Neuron (in vitro differentiated cells): ENCODE data around the gene HARS2.
"Not testable (repeated sequence)": the region's sequence is repeated elsewhere in the genome, so short reads cannot be mapped to it uniquely, and the experiment has no call there.

Source experiments
- H2AFZ ChIP-seq: one replicate; pipeline ENCODE4 v1.6.1; 2013; ENCODE audit warnings: low read depth, mild to moderate bottlenecking, inconsistent platforms, low read length, moderate library complexity
- H3K27me3 ChIP-seq: one replicate; pipeline ENCODE4 v1.6.1; 2013; ENCODE audit warnings: low read length; ENCODE audit not compliant: insufficient read depth
- H3K36me3 ChIP-seq: one replicate; pipeline ENCODE4 v1.6.1; 2013; ENCODE audit warnings: low read length; ENCODE audit not compliant: insufficient read depth
- H3K4me1 ChIP-seq: one replicate; pipeline ENCODE4 v1.6.1; 2013; ENCODE audit warnings: low read length; ENCODE audit not compliant: insufficient read depth
- H3K4me3 ChIP-seq: 2 replicates; pipeline ENCODE4 v1.5.1; 2013; ENCODE audit warnings: mild to moderate bottlenecking, low read length, moderate library complexity
- H3K9me3 ChIP-seq: one replicate; pipeline ENCODE4 v1.6.1; 2013; ENCODE audit warnings: low read length

Gene HARS2

DNA sequence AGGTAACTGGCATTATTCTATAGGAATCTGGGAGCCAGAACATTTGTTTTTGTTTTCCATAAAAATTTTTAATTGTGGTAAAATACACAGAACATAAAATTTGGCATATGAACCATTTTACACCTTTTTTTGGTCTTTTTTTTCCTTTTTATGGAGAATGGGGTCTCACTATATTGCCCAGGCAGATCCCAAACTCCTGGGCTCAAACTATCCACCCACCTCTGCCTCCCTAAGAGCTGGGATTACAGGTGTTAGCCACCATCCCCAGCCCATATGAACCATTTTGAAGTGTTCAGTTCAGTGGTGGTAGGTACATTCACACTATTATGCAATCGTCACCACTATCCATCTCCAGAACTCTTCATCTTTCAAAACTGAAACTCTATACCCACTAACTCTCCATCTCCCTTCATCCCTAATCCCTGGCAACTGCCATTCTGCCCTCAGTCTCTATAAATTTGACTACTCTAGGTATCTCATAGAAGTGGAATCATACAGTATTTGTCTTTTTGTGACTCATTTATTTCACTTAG lies 22.4 kb downstream of the HARS2 start:
- no peaks in the 10 kb centered on the region for H3K27me3 ChIP-seq
- no peak overlapping the region for H2AFZ ChIP-seq
- no peak overlapping the region for H3K4me3 ChIP-seq
- no peaks in the 10 kb centered on the region for H3K36me3 ChIP-seq
- H3K9me3 ChIP-seq = no peaks in the 10 kb centered on the region
- H3K4me1 ChIP-seq = no peaks in the 10 kb centered on the region

- H3K9me3 ChIP-seq, H3K36me3 ChIP-seq, H3K4me3 ChIP-seq, H3K27me3 ChIP-seq, H2AFZ ChIP-seq, H3K4me1 ChIP-seq: not testable (repeated sequence)
These were observed 25.0 kb downstream of the HARS2 start for GRCh38 chr5:140716238-140716637.

DNA sequence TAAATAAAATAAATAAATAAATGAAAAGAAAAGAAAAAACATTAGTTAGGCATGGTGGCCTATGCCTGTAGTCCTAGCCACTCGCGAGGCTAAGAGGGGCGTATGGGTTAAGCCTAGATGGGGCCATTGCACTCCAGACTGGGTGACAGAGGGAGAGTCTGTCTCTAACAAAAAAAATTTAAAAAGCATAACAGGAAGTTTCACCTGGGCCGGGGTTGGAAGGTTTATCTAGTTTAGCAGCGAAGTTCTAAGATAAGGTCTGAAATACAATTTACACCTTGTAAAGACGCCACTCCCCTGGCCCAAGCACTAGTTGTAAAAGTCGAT lies 27.0 kb downstream of the HARS2 start:
- Histone ChIP-seq H3K9me3 (no peaks in the 10 kb centered on the region), H3K4me1 (no peaks in the 10 kb centered on the region), H3K4me3 (no peak overlapping the region), H3K36me3 (no peaks in the 10 kb centered on the region), H3K27me3 (no peaks in the 10 kb centered on the region), H2AFZ (no peak overlapping the region)

DNA sequence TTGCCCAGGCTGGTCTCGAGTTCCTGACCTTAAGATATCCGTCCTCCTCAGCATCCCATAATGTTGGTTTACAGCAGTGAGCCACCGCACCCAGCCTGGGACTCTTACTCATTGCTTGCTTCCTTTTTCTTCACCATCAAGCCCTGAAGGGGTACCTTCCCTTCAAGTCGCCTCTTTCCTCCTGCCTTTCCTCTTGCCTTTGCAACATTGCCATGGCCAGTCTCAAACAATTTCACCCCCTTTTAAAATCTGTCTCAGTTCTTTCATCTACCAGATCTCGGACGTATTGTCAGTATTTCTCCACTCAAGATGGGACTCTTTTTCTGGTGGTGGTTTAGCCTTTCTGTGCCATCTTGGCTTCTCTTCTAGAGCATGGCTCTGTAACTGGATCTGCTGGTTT lies 29.5 kb downstream of the HARS2 start:
- H3K9me3 ChIP-seq, H3K36me3 ChIP-seq, H3K27me3 ChIP-seq, H3K4me1 ChIP-seq, H2AFZ ChIP-seq, H3K4me3 ChIP-seq: not testable (repeated sequence)

DNA sequence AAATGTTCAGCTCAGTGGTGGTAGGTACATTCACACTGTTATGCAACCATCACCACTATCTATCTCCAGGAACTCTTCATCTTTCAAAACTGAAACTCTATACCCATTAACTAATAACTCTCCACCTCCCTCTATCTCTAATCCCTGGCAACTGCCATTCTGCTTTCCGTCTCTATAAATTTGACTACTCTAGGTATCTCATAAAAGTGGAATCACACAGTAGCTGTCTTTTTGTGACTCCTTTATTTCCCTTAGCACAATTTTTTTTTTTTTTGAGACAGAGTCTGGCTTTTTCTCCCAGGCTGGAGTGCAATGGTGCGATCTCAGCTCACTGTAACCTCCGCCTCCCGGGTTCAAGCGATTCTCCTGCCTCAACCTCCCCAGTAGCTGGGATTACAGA lies 30.1 kb downstream of the HARS2 start:
- H3K9me3 ChIP-seq, H3K4me3 ChIP-seq, H2AFZ ChIP-seq, H3K27me3 ChIP-seq, H3K36me3 ChIP-seq, H3K4me1 ChIP-seq: not testable (repeated sequence)

DNA sequence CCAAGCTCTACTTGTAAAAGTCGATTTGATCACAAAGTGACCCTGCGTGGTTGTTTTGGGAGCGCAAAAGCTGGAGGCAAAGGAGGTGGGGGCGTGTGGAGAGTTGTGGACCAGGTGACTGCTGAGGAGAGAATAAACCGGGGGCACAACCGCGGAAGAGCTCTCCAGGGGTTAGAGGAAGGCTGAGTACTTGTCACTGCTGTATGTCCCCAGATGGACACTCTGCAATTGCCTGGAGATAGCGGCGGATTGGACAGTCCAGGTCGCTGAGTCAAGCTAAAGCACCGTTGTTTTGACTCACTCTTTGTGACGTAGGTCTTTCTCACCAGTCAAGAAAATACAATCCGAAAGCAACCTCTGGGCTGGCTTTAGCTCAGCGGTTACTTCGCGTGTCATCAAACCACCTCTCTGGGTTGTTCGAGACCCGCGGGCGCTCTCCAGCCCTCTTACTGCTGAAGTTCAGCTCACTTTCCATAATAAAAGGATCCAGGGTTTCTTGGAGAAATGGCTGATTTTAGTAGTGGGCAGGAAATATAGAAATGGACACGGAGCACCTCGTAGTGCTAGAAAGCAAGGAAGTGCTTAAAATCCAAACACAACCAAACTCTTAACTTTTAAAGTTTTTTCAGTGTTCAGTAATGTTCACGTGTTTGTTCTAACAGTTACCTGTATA lies 34.7 kb downstream of the HARS2 start:
- no peaks in the 10 kb centered on the region for H3K9me3 ChIP-seq
- no peaks in the 10 kb centered on the region for H3K4me1 ChIP-seq
- H3K4me3 ChIP-seq = peak overlapping the region; percentile 58
- H3K27me3 ChIP-seq = no peaks in the 10 kb centered on the region
- peak overlapping the region; percentile 75 for H2AFZ ChIP-seq
- H3K36me3 ChIP-seq = no peaks in the 10 kb centered on the region

DNA sequence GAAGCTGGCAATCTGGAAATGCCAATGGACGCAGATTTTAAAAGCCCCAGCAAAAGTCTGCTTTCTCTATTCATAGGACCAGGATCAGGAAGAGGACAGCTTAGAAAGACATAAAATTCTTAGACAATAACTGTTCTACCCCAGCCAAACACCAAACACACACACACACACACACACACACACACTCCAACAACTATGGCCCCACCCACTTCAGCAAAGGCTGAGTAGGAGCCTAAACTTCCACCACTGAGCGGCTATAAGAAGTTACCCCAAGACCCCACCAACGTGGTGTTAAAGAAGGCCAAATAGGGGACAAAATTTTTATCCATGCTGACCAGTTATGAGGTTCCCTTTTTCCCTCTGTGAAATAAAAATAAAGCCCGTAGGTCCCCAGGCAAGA lies 41.8 kb downstream of the HARS2 start:
- Histone ChIP-seq H3K4me1 (no peaks in the 10 kb centered on the region), H2AFZ (no peak overlapping the region), H3K4me3 (no peak overlapping the region)

GRCh38 chr5:140734354-140734753 lies 43.1 kb downstream of the HARS2 start:
- Histone ChIP-seq H3K9me3 (no peaks in the 10 kb centered on the region), H3K4me3 (no peak overlapping the region), H3K27me3 (no peaks in the 10 kb centered on the region), H2AFZ (no peak overlapping the region), H3K4me1 (no peaks in the 10 kb centered on the region), H3K36me3 (no peaks in the 10 kb centered on the region)

More for the DNA sequence above, 41.8 kb downstream of the HARS2 start:
- H3K36me3 ChIP-seq = no peaks in the 10 kb centered on the region
- H3K27me3 ChIP-seq = no peaks in the 10 kb centered on the region
- H3K9me3 ChIP-seq = no peaks in the 10 kb centered on the region

- no peak overlapping the region for H3K4me3 ChIP-seq
- no peaks in the 10 kb centered on the region for H3K27me3 ChIP-seq
- H2AFZ ChIP-seq = no peak overlapping the region
- H3K9me3 ChIP-seq = no peaks in the 10 kb centered on the region
- no peaks in the 10 kb centered on the region for H3K36me3 ChIP-seq
- no peaks in the 10 kb centered on the region for H3K4me1 ChIP-seq
These were observed 46.2 kb downstream of the HARS2 start for GRCh38 chr5:140737486-140737885.

DNA sequence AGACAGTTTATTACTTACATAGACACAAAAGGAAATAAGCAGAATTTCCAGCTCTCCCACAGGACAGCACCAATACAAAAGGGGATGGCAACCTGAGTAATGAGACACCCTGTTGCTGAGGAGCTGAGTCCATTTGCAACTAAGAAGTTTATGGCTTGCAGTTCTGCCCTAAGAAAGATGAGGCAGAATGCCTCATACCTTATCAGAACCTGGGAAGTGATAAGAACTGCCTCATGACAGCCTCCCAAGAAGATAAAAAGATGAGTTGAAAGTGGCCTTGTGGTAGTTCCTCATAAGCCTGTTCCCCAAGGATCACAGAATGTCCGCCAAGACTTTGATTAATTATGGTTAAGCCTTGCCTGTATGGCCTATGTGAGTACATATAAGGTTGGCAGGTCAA lies 50.7 kb downstream of the HARS2 start:
- Histone ChIP-seq H3K4me3 (no peak overlapping the region), H2AFZ (no peak overlapping the region), H3K27me3 (no peaks in the 10 kb centered on the region), H3K4me1 (no peaks in the 10 kb centered on the region), H3K9me3 (peaks cover 2% of the 10 kb centered on the region), H3K36me3 (no peaks in the 10 kb centered on the region)
